Calu3 (cell line): ENCODE data around the gene AMFR. TPM values are rescaled to one million over a fixed set of nuclear protein-coding genes. Genes with fewer than 3 reads are reported as not detected.

Experiments used
- BruUV-seq: library from RNA; stranded (reverse); fragments of 400-500 nt; replicated peaks from 2 replicates; lab custom pipeline; 2021; lab: Mats Ljungman, UMichigan
- CTCF ChIA-PET: fragments of 300-600 bp; sonication (Branson Sonifier 250); formaldehyde crosslinking; loops from one replicate; lab custom pipeline; 2022; ENCODE audit warnings: antibody characterized with exemption; lab: Charles Lee
- DNase-seq: peaks from one replicate; pipeline ENCODE4 v3.0.0; 2022
- H3K27ac Mint-ChIP-seq: one replicate; pipeline ENCODE4 v1.8.0; 2022; ENCODE audit warnings: mixed read lengths; ENCODE audit not compliant: unreplicated experiment
- H3K27me3 Mint-ChIP-seq: one replicate; pipeline ENCODE4 v1.8.0; 2022; ENCODE audit warnings: mixed read lengths; ENCODE audit not compliant: unreplicated experiment
- H3K36me3 Mint-ChIP-seq: one replicate; pipeline ENCODE4 v1.8.0; 2022; ENCODE audit warnings: mild to moderate bottlenecking, moderate library complexity, mixed read lengths; ENCODE audit not compliant: insufficient read depth, unreplicated experiment
- H3K4me1 Mint-ChIP-seq: one replicate; pipeline ENCODE4 v1.8.0; 2022; ENCODE audit warnings: mild to moderate bottlenecking, low read depth, mixed read lengths; ENCODE audit not compliant: unreplicated experiment
- H3K4me3 Mint-ChIP-seq: one replicate; pipeline ENCODE4 v1.8.0; 2022; ENCODE audit warnings: mild to moderate bottlenecking, low read depth, moderate library complexity, mixed read lengths; ENCODE audit not compliant: unreplicated experiment
- H3K9me3 Mint-ChIP-seq: one replicate; pipeline ENCODE4 v1.8.0; 2022; ENCODE audit warnings: low read depth, mixed read lengths; ENCODE audit not compliant: unreplicated experiment
- intact Hi-C: fragments of 100-400 bp; cut with micrococcal nuclease; formaldehyde crosslinking; loops from one replicate; pipeline ENCODE4 v1.10.0; 2022; ENCODE audit not compliant: unreplicated experiment
- total RNA-seq: library from RNA; stranded (reverse); gene quantifications from 2 replicates; pipeline ENCODE4 v1.2.3, GENCODE V29; 2022
- TF ChIP-seq, protein P1 (sequence below): fragments of 200-600 bp; IDR thresholded peaks from one replicate; pipeline ENCODE4 v1.8.0; 2022; ENCODE audit warnings: antibody characterized with exemption; ENCODE audit not compliant: unreplicated experiment

Gene AMFR
- total RNA-seq, 1 experiment from 2014 or later: 116 TPM

- no peaks in the 10 kb centered on the region for H3K4me1 Mint-ChIP-seq
- CTCF ChIA-PET: interaction anchor here (0.6 to 1.1 kb wide), 2 partner anchors 17 to 276 kb away, joined by 5 read pairs; no protein-coding TSS in a partner anchor
- peaks cover 48% of the 10 kb centered on the region for H3K27me3 Mint-ChIP-seq
- TF ChIP-seq, protein P1, sequence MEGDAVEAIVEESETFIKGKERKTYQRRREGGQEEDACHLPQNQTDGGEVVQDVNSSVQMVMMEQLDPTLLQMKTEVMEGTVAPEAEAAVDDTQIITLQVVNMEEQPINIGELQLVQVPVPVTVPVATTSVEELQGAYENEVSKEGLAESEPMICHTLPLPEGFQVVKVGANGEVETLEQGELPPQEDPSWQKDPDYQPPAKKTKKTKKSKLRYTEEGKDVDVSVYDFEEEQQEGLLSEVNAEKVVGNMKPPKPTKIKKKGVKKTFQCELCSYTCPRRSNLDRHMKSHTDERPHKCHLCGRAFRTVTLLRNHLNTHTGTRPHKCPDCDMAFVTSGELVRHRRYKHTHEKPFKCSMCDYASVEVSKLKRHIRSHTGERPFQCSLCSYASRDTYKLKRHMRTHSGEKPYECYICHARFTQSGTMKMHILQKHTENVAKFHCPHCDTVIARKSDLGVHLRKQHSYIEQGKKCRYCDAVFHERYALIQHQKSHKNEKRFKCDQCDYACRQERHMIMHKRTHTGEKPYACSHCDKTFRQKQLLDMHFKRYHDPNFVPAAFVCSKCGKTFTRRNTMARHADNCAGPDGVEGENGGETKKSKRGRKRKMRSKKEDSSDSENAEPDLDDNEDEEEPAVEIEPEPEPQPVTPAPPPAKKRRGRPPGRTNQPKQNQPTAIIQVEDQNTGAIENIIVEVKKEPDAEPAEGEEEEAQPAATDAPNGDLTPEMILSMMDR: no peak
- no TSS peak for BruUV-seq
- H3K4me3 Mint-ChIP-seq: no peak overlapping the region
- intact Hi-C loops: no loop called here
- H3K36me3 Mint-ChIP-seq: peaks cover 5% of the 10 kb centered on the region
- DNase-seq: no peak
- H3K9me3 Mint-ChIP-seq: no peaks in the 10 kb centered on the region
- H3K27ac Mint-ChIP-seq: no peak overlapping the region
Measured at GRCh38 chr16:56349086-56349415, 76.3 kb downstream of the AMFR start.

GRCh38 chr16:56348168-56349085 is 76.9 kb downstream of the AMFR start:
- Mint-ChIP-seq H3K4me1 (no peaks in the 10 kb centered on the region), H3K36me3 (peaks cover 5% of the 10 kb centered on the region), H3K27me3 (peaks cover 48% of the 10 kb centered on the region), H3K4me3 (no peak overlapping the region), H3K9me3 (no peaks in the 10 kb centered on the region), H3K27ac (no peak overlapping the region)
- TF ChIP-seq, protein P1: no peak
- BruUV-seq: no TSS peak
- intact Hi-C loops: no loop called here
- CTCF ChIA-PET: no interaction called here
- no peak for DNase-seq

DNA sequence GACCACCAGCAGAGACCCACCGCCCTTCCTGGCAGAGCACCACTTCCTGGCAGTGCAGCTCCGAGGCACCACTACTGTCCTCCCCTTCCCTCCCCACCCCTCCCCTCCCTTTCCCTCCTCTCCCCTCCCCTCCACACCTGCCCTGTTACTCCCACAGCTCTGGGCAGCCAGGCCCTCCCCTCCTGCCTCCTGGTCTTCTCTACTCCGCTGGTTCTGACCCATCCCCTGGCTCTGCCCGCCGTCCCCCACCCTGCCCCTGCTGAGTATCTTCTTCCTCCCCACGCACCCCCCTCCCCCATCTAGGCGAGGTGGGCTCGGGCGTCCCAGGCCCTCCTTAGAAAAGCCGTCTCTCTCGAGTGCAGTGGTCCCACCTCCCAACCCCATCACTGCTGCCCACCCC is 77.7 kb downstream of the AMFR start:
- Mint-ChIP-seq H3K9me3 (no peaks in the 10 kb centered on the region), H3K36me3 (peaks cover 5% of the 10 kb centered on the region), H3K4me1 (no peaks in the 10 kb centered on the region), H3K4me3 (no peak overlapping the region), H3K27ac (no peak overlapping the region), H3K27me3 (peaks cover 48% of the 10 kb centered on the region)
- CTCF ChIA-PET: no interaction called here
- TF ChIP-seq, protein P1: no peak
- no peak for DNase-seq
- intact Hi-C loops: no loop called here
- BruUV-seq: no TSS peak

- no peak for DNase-seq
- Mint-ChIP-seq H3K27ac (no peak overlapping the region), H3K4me1 (no peaks in the 10 kb centered on the region)
Measured at GRCh38 chr16:56347166-56347565, 78.2 kb downstream of the AMFR start.

More at GRCh38 chr16:56347166-56347565, 78.2 kb downstream of the AMFR start:
- BruUV-seq: no TSS peak
- Mint-ChIP-seq H3K27me3 (peaks cover 43% of the 10 kb centered on the region), H3K36me3 (peaks cover 5% of the 10 kb centered on the region), H3K9me3 (no peaks in the 10 kb centered on the region), H3K4me3 (no peak overlapping the region)
- TF ChIP-seq, protein P1: no peak
- intact Hi-C loops: no loop called here
- CTCF ChIA-PET: interaction anchor here (1.0 kb wide), 1 partner anchor 9 kb away, joined by 4 read pairs; no protein-coding TSS in a partner anchor
